Neural cell (in vitro differentiated cells): ENCODE measurements around the gene MIX23. TPM values are rescaled to one million over a fixed set of nuclear protein-coding genes. Genes with fewer than 3 reads are reported as not detected.

Experiments used
- H2AFZ ChIP-seq: fragments of 200-600, 300-800 bp; sonication (generic), shearing (Covaris generic); 2 replicates; pipeline ENCODE4 v1.6.0; 2014; ENCODE audit warnings: low read depth, mild to moderate bottlenecking, antibody characterized with exemption, low read length, moderate library complexity
- H3F3A ChIP-seq: fragments of 200-600 bp; shearing (Covaris generic); 2 replicates; pipeline ENCODE4 v1.6.1; 2016; ENCODE audit warnings: mild to moderate bottlenecking, moderate library complexity, mixed read lengths, antibody characterized with exemption, low read length; ENCODE audit not compliant: insufficient read depth, poor library complexity, severe bottlenecking
- H3K27ac ChIP-seq: fragments of 200-600, 300-800 bp; sonication (generic), shearing (Covaris generic); 2 replicates; pipeline ENCODE4 v1.5.1; 2014; ENCODE audit warnings: mild to moderate bottlenecking, low read length, moderate library complexity
- H3K27me3 ChIP-seq: fragments of 300-800, 200-600 bp; sonication (generic), shearing (Covaris generic); 2 replicates; pipeline ENCODE4 v1.6.0; 2014; ENCODE audit warnings: mild to moderate bottlenecking, low read depth, low read length, moderate library complexity; ENCODE audit not compliant: insufficient read depth
- H3K36me3 ChIP-seq: fragments of 300-800, 200-600 bp; sonication (generic), shearing (Covaris generic); 2 replicates; pipeline ENCODE4 v1.5.1; 2014; ENCODE audit warnings: mild to moderate bottlenecking, antibody characterized with exemption, low read length, moderate library complexity; ENCODE audit not compliant: insufficient read depth
- H3K4me2 ChIP-seq: fragments of 300-800, 200-600 bp; sonication (generic), shearing (Covaris generic); 2 replicates; pipeline ENCODE4 v1.6.0; 2014; ENCODE audit warnings: mild to moderate bottlenecking, low read length
- H3K4me3 ChIP-seq: fragments of 300-800, 200-600 bp; sonication (generic), shearing (Covaris generic); 2 replicates; pipeline ENCODE4 v1.5.1; 2014; ENCODE audit warnings: mild to moderate bottlenecking, low read length, moderate library complexity
- H3K79me2 ChIP-seq: fragments of 200-600 bp; shearing (Covaris generic); replicated peaks from 2 replicates; pipeline ENCODE4 v1.6.0; 2014; ENCODE audit warnings: mild to moderate bottlenecking, low read length, moderate library complexity; ENCODE audit not compliant: insufficient read depth
- H3K9ac ChIP-seq: fragments of 300-800, 200-600 bp; sonication (generic), shearing (Covaris generic); 2 replicates; pipeline ENCODE4 v1.6.1; 2016; ENCODE audit warnings: mild to moderate bottlenecking, low read length, mixed read lengths
- H3K9me2 ChIP-seq: fragments of 200-600 bp; shearing (Covaris generic); 2 replicates; pipeline ENCODE4 v1.6.1; 2016; ENCODE audit warnings: mild to moderate bottlenecking, low read length, mixed read lengths; ENCODE audit not compliant: insufficient read depth
- H3K9me3 ChIP-seq: fragments of 200-600, 300-800 bp; sonication (generic), shearing (Covaris generic); 2 replicates; pipeline ENCODE4 v1.6.1; 2016; ENCODE audit warnings: mild to moderate bottlenecking, mixed run types, low read length, moderate library complexity, mixed read lengths
- H4K20me1 ChIP-seq: fragments of 200-600 bp; shearing (Covaris generic); 2 replicates; pipeline ENCODE4 v1.6.1; 2016; ENCODE audit warnings: mild to moderate bottlenecking, mixed run types; ENCODE audit not compliant: insufficient read depth
- CTCF ChIP-seq: fragments of 450-650 bp; IDR thresholded peaks from 2 replicates; pipeline ENCODE4 v1.5.1; 2014; ENCODE audit warnings: antibody characterized with exemption, mild to moderate bottlenecking, moderate library complexity; ENCODE audit not compliant: poor library complexity, severe bottlenecking
- EP300 ChIP-seq: fragments of 450-650 bp; conservative IDR thresholded peaks from 2 replicates; pipeline ENCODE4 v1.6.1; 2014; ENCODE audit warnings: antibody characterized with exemption, mild to moderate bottlenecking, moderate library complexity; ENCODE audit not compliant: poor library complexity, severe bottlenecking
- EZH2 ChIP-seq: fragments of 200-600, 300-800 bp; shearing (Covaris generic), sonication (generic); IDR thresholded peaks from 2 replicates; pipeline ENCODE4 v1.6.1; 2014; ENCODE audit warnings: antibody characterized with exemption, low read length, borderline replicate concordance, mild to moderate bottlenecking; ENCODE audit not compliant: insufficient read depth, poor library complexity, severe bottlenecking
- MXI1 ChIP-seq: fragments of 450-650 bp; conservative IDR thresholded peaks from 2 replicates; pipeline ENCODE4 v1.6.1; 2014; ENCODE audit warnings: antibody characterized with exemption, mild to moderate bottlenecking; ENCODE audit not compliant: poor library complexity, severe bottlenecking
- POLR2AphosphoS5 ChIP-seq: IDR thresholded peaks from 2 replicates; pipeline ENCODE4 v1.6.1; 2012
- RAD21 ChIP-seq: fragments of 450-650 bp; conservative IDR thresholded peaks from 2 replicates; pipeline ENCODE4 v1.6.1; 2014; ENCODE audit warnings: antibody characterized with exemption, mild to moderate bottlenecking, moderate library complexity
- SMC3 ChIP-seq: fragments of 450-650 bp; conservative IDR thresholded peaks from 2 replicates; pipeline ENCODE4 v1.6.1; 2014; ENCODE audit warnings: antibody characterized with exemption, mild to moderate bottlenecking, moderate library complexity; ENCODE audit not compliant: poor library complexity
- TAF1 ChIP-seq: IDR thresholded peaks from 2 replicates; pipeline ENCODE4 v1.6.1; 2012; ENCODE audit warnings: low read depth
- polyA plus RNA-seq: library from polyadenylated mRNA; depleted of rRNA; stranded (reverse); fragments of >200 nt; gene quantifications from 2 replicates; pipeline ENCODE4 v1.2.3, GENCODE V29; 2014
- TF ChIP-seq, protein P1 (sequence below): IDR thresholded peaks from 2 replicates; pipeline ENCODE4 v1.6.1; 2012; ENCODE audit warnings: borderline replicate concordance

Gene MIX23
- polyA plus RNA-seq, 1 donor from 2014 or later, result 87.3 TPM

- Histone ChIP-seq H3K9me2 (no peaks in the 10 kb centered on the region), H3K4me2 (no peak overlapping the region), H3F3A (no peaks in the 10 kb centered on the region), H3K36me3 (no peaks in the 10 kb centered on the region), H3K79me2 (no peaks in the 10 kb centered on the region), H3K27me3 (no peaks in the 10 kb centered on the region), H4K20me1 (no peaks in the 10 kb centered on the region), H3K9me3 (no peaks in the 10 kb centered on the region), H3K9ac (no peak overlapping the region), H3K4me3 (no peak overlapping the region), H3K27ac (no peak overlapping the region), H2AFZ (no peak overlapping the region)
- TF ChIP-seq SMC3 (no peak), CTCF (no peak), RAD21 (no peak), TAF1 (no peak), POLR2AphosphoS5 (no peak), EZH2 (no peak), EP300 (no peak), MXI1 (no peak)
- TF ChIP-seq, protein P1, sequence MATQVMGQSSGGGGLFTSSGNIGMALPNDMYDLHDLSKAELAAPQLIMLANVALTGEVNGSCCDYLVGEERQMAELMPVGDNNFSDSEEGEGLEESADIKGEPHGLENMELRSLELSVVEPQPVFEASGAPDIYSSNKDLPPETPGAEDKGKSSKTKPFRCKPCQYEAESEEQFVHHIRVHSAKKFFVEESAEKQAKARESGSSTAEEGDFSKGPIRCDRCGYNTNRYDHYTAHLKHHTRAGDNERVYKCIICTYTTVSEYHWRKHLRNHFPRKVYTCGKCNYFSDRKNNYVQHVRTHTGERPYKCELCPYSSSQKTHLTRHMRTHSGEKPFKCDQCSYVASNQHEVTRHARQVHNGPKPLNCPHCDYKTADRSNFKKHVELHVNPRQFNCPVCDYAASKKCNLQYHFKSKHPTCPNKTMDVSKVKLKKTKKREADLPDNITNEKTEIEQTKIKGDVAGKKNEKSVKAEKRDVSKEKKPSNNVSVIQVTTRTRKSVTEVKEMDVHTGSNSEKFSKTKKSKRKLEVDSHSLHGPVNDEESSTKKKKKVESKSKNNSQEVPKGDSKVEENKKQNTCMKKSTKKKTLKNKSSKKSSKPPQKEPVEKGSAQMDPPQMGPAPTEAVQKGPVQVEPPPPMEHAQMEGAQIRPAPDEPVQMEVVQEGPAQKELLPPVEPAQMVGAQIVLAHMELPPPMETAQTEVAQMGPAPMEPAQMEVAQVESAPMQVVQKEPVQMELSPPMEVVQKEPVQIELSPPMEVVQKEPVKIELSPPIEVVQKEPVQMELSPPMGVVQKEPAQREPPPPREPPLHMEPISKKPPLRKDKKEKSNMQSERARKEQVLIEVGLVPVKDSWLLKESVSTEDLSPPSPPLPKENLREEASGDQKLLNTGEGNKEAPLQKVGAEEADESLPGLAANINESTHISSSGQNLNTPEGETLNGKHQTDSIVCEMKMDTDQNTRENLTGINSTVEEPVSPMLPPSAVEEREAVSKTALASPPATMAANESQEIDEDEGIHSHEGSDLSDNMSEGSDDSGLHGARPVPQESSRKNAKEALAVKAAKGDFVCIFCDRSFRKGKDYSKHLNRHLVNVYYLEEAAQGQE, result no peak
Measured at GRCh38 chr3:122312826-122313225, 70.2 kb downstream of the MIX23 start.

DNA sequence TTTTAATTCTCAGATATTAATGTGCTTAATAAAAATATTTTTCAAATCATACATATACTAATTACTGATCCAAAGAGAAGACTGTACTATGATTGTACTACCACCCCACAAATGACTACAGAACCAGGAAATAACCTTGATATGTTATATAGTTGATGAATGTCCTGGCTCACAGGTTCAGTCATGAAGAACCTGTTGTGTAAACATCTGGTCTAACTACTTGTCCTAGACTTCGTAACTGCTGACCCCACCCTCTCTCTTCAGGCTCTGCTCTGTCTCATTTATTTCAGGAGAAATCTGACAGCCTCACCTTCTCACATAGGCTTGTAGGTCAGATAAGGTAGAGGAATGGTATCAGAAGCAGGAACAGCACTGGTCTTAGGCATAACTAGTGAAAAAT is 72.7 kb downstream of the MIX23 start:
- H3K27me3 ChIP-seq, result no peaks in the 10 kb centered on the region
- H4K20me1 ChIP-seq, result no peaks in the 10 kb centered on the region
- no peaks in the 10 kb centered on the region for H3K36me3 ChIP-seq
- H3K9ac ChIP-seq, result no peak overlapping the region
- no peak overlapping the region for H3K4me2 ChIP-seq
- no peak overlapping the region for H3K27ac ChIP-seq
- no peak overlapping the region for H3K4me3 ChIP-seq
- H3F3A ChIP-seq, result no peaks in the 10 kb centered on the region
- H2AFZ ChIP-seq, result no peak overlapping the region
- H3K9me2 ChIP-seq, result no peaks in the 10 kb centered on the region
- no peaks in the 10 kb centered on the region for H3K9me3 ChIP-seq
- H3K79me2 ChIP-seq, result no peaks in the 10 kb centered on the region
- TF ChIP-seq MXI1 (no peak), TAF1 (no peak), SMC3 (no peak), EP300 (no peak), RAD21 (no peak), CTCF (no peak), EZH2 (no peak), POLR2AphosphoS5 (no peak)
- TF ChIP-seq, protein P1, result no peak
